Fibroblast of the conjunctiva (primary cell): ENCODE measurements around the gene NTPCR.
A peak's percentile ranks its signal among the peaks of the same experiment; 100 is the strongest.
"Not testable (repeated sequence)": the region's sequence is repeated elsewhere in the genome, so short reads cannot be mapped to it uniquely, and the experiment has no call there.

ENCODE experiments used
- DNase-seq: peaks from one replicate; pipeline ENCODE4 v3.0.0-alpha.2; 2010; ENCODE audit warnings: low read depth

NTPCR gene, protein sequence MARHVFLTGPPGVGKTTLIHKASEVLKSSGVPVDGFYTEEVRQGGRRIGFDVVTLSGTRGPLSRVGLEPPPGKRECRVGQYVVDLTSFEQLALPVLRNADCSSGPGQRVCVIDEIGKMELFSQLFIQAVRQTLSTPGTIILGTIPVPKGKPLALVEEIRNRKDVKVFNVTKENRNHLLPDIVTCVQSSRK

DNA sequence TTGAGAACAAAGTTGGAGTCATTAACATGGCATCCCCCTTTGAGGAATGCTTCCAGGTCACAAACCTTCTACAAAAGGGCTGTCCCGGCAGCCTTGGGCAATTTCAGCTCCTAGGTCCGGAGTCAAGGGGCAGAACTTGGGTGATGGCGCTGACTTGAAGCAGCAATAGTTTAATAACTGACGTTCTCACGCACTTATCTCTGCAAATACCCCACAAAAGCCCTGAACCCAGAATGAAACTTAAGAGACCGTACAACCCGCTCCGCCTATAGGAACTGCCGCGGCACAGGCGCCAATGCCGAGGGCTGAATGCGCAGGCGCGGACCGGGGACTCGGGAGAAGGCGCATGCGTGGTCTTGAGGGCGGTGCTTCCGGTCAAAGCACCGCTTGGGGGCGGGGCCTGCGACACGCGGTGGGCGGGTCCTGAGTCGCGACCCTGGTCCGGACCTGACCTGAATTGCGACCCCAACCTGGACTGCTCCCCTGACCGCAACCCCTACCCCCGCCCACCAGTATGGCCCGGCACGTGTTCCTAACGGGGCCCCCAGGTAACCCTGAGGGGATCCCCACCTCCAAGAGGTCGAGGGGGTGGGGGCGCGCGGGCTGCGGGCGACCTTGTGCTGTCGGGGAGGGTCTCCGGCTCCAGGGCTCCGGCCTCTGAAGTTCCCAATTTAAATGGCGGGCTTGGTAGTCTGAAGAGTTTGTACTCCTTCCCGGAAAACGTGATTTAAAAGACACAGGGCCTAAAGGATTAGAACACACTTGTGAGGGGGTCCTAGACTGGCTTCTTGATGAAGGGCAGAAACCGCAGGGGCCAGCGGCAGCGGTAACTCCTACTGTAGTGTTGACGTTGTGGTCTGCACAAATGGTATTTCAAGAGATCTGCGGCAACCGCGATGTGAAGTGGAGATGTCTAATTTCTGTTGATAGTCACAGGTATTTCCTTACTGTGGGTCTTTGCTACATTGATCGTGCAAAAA, at the start of gene NTPCR:
Gene NTPCR, plus strand, starts transcription at position 415 of the 980 bp plus-strand sequence. Its CDS starts 100 bp downstream, at position 515.
- peak; percentile 90 for DNase-seq

DNA sequence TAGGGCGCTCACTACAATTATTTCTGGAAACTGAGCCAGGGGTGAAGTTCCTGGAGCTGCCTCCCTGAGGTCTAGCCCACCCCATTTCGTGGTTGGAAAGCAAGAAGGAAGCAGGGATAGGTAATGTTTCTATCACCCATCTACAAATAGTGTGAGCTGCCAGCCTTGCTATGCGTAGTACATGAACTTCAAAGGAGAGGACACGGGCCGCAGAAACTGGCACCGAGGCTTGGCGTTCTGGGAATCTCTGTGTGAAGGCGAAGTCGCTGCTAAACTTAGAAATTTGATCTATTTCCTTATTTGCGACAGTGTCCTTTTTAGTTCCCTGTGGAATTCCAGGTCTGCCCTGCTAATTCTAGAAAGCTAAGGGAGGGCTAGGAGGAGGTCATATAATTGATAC, 49.6 kb upstream of the NTPCR start:
- no peak for DNase-seq

DNA sequence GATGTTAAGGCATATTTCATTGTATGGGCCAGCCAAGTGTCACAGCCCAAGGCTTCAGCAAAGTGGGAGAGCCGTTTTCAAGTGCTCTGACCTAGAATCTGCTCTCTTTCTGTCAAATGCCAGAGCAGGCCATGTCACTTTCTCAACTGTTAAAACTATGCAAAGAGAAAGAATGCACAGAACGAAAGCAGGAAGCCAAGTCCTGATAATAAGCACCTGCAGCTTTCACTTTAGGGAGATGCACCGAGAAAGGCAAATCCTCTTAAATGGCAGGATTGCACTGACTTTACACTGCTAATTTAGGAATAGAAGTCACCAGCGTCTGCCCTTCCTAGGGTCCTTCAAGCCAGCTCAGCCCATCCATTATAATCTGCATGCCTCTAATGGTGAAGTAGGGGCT, 49.2 kb upstream of the NTPCR start:
- no peak for DNase-seq

DNA sequence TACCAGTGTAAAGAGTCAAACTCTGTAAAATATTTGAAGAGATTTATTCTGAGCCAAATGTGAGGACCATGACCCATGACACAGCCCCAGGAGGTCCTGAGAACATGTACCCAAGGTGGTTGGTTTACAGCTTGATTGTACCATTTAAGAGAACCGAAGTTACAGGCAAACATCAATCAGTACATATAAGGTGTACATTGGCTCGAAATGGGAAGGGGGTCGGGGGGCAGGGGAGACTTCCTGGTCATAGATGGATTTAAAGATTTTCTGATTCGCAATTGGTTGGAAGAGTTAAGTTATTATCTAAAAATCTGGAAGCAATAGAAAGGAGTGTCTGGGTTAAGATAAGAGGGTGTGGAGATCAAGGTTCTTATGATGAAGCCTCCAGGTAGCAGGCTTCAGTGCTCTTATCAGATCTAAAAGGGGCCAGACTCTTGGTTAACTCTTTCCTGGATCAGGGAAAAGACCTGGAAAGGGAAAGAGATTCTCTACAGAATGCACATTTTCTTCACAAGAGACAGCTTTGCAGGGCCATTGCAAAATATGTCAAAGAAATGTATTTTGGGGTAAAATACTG, 47.5 kb upstream of the NTPCR start:
- no peak for DNase-seq

DNA sequence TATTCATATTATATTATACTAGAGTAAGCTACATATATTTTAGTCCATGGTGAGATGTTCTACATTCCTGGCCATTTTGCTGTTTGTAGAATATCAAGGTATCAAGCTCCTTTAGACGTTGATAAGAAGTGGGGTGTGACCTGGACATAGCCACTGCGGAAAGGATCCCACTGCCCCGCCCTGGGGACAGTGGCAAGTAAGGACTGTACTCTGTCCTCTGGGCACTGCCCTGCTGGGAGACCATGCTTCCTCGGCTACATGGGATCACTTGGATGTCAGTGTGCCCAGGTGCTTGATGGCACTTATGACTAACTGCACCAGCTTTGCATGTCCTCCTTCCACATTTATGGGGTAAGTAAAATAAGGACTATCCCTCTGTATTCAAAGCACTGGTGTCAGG, 46.3 kb upstream of the NTPCR start:
- no peak for DNase-seq

DNA sequence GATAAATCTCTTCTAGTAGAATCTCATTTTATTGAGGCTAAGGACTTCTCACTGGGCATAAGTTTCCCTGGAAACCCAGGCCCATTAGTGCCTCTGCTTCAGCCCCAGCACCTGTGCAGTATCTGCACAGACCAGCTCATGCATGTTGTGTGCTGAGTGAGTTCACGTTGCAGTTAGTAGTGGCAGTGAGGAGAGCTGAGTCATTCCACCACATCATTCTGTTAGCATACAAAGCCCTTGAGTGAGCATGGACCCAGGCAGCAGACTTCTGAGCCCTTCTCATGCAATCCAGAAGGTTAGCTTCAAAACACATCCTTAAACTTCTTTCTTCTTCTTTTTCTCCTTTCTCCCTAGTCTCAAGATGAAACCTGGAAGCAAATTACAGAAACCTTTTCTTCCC, 45.8 kb upstream of the NTPCR start:
- DNase-seq, result no peak

DNA sequence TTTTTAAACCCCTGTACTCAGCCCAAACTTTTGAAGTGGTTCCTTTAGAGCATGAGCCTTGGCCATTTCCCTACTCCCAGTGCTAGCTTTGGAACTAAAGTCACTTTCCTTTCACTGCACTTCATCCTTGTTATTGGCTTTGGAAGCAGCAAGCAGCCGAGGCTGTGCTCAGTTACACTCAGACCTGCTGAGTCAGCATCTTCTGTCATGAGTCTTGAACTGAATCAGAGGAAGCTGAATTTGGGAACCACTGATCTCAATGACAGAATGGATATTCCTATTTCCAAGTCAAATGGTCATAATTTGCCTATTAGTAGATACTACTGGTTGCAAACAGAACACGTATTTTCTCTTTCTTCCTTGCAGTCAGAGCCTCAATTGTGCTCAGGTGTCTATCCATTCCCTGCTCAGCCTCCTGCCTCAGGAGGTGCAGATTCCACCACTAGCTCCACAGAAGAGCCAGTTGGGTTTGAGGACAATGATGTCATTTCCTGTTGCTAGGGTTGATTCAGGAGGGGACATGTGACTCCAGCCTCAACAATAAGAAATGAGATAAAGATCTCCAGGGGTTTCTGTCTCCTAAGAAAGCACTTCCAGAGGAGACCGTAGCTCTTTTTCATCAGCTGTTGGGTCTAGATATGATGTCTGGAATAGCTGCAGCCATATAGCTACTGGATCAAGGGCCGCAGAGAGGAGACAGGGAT, 44.9 kb upstream of the NTPCR start:
- no peak for DNase-seq

DNA sequence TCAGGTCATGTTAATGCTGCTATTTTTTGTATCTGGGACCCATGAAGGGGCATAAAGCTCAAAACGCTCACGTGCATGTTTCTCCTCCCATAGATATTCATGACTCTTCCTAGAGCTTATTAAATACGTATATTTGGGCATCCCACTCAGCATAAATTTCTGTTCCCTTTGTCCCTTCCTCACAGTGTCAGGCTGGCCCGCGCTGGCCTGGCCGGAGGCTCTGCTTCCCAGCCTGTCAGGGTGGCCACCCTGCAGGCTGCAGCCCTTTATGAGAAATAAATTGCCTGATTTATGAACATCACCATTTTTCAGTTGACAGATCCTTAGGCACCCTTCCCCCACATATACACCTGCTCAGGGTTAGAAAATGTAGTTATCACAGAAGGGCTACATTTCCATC, 44.0 kb upstream of the NTPCR start:
- no peak for DNase-seq

DNA sequence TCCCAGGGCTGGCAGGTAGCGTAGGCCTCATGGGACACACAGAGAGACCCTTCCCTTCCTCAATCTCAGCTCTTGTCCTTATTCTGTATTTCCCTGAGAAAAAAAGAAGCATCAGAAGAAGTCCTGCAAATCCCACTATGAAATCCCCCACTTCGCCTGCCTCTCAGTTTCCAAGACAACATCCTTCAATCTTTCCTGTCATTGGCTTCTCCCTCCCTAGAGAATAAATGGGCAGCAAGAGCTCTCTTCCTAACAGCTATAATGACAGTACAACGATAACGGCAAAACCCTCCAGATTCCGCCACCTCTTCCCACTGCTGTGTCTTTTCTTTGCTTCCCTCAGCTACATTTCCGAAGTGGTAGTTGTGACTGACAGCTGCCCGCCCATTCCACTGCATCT, 41.6 kb upstream of the NTPCR start:
- no peak for DNase-seq

DNA sequence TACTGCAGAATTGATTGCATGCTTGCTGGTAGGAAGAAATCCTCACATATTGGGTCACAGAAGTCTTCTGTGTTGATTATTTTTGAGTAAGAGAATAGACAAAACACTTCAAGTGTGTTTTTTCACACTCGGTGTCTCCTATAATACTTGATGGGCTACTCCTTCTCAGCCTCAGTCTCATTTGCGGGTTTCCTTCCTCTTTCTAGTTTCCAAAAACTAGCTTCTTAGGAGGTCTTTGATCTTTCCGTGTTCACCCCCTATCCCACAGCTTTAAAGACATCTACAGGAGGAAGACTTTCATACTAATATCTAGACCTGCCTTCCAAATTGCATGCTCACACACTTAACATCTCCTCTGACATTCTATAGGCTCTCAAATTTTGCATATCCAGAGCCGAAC, 40.7 kb upstream of the NTPCR start:
- DNase-seq, result no peak

DNA sequence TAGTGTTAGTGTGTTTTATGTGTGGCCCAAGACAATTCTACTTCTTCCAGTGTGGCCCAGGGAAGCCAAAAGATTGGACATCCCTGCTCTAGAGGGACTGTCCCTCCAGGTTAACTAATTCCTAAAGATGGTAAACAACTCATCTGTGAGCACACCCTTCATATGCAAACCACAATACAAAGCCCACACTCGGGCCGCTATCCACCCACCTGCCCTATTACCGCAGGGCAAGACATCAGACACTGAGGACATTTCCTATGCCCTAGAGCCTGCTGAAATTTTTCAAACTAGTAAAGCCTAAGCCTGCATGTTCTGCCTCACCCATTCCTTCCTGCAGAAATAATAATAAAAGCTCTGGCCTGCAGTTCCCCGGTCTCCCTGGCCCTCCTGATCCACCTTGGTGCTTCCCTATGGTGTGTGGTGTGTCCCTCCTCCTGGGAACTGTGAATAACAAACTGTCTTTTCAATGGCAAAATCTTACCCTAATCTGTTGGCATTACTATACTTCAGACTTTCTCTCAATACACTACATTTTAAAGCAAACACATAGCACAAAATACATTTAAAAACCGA, 39.3 kb upstream of the NTPCR start:
- no peak for DNase-seq

DNA sequence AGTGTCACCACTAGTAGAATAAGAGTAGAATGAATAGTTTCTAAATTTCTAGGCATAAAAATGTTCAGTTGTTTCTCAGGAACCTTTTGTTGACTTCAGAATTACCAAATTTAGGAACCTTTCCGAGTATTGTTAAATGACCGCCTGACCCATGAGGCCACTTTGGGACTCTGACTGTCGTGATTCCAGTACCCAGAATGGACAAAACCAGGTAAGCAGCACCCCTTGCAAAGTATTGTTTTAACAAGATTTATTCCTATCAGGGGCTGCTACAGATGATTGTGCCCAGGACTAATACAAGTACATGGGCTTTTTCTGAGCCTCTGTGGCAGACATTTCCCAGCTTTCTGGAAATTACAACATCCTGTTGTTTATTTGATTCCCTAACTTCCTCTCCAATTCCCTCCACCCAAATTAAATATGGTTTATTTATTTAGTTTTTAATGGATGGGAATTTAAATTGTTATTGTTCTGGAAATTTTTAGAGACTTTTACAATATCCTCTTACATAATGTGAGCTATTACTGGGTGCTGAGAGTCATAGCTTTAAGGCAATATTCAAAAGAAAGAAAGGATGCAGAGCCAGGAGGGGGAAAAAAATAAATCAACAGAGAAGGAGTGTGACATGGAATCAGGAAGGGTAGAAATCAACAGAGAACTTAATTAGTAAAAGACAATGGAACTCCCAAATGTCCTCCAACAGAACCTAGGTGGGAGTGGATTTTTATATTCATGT, 37.4 kb upstream of the NTPCR start:
- DNase-seq, result no peak

DNA sequence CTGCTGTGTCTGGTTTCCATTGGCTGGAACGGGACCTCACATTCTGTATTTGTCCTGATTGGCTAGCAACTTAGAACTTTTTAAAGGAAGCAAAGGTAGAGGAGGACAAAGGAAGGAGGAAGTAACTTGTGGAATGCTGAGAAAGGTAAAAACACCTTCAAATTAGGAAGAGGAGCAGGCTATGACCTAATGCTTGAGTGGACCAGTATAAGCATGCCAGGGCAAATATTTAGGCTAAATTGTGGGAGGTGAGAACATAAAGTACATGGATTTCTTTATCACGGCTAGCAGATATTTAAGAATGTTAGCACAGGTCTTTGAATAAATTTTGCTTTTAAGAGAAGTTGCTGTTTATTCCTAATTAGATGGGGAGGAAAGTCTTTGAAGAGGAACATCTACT, 36.1 kb upstream of the NTPCR start:
- not testable (repeated sequence) for DNase-seq

DNA sequence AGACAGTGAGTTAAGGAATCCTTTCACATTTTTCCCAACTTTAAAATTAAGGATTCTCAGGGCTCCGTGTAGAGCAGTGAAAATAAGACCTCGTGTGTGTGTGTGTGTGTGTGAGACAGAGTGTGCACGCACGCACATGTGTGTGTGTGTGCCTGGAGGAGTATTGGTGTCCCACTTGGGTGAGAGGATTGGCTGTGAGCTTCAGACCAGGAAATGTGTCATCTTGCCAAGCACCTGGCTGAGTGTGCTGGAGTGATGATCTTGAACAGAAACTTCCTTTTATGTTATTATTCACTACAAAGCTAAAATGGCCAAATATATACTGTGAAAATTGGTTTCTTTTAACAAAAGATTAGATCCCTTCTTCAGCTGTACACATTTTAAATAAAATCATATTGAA, 35.2 kb upstream of the NTPCR start:
- DNase-seq, result no peak

DNA sequence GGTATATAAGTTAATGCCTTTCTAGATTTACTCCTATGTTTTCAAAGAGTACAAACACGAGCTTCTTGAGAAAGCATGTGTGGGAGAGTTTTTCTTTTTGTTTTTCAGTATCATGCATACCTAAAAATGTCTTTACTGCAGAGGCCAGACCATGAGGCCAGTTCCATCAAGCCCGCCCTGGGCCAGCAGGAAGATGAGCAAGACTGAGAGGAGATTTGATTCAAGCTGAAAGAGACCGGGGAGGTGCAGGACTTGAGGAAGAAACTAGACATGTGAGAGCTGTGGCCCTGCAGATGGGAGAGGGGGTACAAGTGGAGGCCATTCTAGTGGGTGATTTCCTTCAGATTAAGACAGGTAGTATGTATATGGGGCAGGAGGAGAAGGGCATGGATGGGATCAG, 33.4 kb upstream of the NTPCR start:
- no peak for DNase-seq

DNA sequence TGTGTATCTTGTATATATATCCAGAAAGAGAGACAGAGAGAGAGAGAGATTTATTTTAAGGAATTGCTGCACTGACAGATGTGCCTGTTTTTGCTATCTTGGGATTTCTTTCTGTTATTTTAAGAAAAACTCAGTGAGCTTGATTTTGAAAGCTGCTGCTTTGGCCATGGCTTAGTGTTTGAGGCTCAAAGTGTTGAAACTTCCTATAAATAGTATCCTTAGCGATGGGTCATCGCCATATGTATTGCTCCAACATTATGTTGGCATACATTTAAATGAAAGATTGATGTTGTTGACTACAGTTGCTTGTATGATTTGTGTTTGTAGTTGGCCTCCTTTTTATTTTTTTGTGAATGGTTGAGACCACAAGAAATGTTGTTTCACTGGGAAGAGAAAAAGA, 29.0 kb upstream of the NTPCR start:
- DNase-seq, result no peak

DNA sequence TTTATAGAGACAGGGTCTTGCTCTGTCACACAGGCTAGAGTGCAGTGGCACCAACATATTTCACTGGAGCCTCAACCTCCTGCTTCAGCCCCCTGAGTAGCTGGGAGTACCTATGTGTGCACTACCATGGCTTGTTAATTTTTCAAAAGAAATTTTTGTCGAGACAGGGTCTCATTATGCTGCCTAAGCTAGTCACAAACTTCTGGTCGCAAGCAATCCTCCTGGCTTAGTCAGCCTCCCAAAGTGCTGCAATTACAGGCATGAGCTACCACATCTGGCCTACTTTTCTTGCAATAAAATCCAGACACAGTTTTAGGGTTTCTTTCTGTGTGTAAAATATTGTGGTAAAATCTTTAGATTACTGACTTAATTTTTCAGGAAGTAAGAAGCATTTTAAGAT, 27.9 kb upstream of the NTPCR start:
- DNase-seq, result no peak

DNA sequence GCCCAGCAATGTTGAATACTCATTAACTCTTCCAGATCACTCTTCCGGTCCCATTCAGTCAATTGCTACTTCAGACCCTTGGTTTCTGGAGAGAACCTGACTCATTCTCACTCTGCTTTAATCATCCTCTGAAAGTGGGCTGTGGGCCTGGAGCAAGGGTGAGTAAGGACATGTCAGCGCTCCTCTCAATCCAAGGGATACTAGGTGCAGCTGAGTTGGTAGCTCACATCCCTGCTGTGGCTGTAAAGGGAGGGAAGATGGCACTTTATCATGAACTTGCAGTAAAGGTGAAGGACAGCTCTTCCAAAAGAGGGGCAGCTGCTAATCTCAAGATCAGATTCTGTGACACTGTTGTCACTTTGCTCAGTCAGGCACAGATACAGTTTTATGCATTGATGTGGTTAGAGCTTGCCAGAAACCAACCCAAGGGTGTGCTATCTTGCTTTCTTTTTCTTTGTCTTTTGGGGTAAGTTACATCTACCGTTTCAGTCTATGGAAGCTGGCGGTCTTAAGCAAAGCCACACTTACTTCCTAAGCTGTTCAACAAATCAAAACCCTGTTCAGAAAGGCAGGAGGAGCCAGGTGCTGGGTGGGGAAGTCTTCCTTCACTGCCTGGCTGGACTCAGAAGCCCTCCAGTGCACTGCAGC, 26.5 kb upstream of the NTPCR start:
- DNase-seq, result no peak

DNA sequence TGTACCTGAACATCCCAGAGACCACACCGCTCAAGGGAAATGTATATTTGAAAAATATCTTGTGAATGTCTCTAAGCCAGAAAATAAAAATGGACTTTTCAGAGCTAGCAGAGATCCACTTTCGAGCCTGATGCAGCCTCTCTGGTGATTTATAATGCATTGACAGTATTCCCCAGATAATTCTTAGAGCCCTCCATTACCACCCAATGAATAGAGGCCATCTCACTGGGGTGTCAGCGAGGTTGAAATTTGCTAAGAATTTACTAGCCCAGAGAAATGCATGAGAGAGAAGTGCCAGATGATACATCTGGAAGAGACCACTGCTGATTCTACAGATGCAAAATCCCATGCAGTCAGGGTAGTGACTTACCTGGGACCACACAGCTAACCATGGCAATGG, 25.5 kb upstream of the NTPCR start:
- DNase-seq, result no peak

DNA sequence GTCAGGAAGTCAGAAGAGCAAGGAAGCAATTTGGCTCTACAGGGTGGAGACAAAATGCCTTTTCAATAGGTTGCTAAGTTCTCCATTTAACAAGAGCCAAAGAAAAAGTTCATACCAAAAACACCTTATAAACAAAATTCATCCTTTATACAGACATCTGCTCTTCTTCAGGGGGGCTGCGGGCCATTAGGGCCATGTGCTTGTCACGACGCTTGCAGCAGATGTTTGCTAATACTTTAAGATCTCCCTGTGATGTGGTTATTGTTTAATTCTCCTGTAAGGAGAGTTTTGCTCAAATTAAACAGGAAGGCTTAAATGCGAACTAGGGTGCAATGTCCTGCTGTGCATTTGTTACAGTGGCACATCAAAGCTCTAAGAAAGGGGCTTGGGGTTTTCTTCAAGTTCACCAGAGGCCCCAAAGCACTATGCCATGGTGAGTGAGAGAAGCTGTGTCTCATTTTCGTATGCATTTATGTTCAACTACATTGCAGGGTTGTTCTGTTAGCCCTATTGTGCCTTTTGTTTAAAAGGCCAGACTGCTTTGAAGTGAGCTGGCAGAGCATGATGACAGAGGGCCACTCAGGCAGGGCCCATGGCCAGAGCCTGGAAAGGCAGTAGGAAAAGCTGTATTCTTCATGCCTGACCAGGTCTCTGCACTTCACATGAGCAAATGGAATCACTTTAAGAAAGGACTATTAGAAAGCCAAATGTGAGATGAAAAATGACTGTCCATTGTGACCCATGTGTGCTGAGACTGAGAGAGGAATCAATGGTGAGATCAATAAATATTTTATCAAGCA, 24.8 kb upstream of the NTPCR start:
- no peak for DNase-seq
